ENCODE measurements around the gene LARP6. TPM values are rescaled to one million over a fixed set of nuclear protein-coding genes. Genes with fewer than 3 reads are reported as not detected.

LARP6 gene
- polyA plus RNA-seq, 2 of the 4 experiments (the other 2 are of a cell fraction): 57.2 to 158 TPM

- WGBS (ENCODE audit: missing lambda C conversion rate): 63% methylated on average over 5 of the region's 5 CpGs
- DNase-seq (ENCODE audit: low read depth in 1 of 2, low spot score in 1 of 2) (no peak), FAIRE-seq (no peak), ATAC-seq (no peak)
- ChIA-PET CTCF (interaction anchor here (0.6 to 15.4 kb wide), 6 partner anchors 12 to 112 kb away, joined by 3 to 274 read pairs (median 4); no protein-coding TSS in a partner anchor), POLR2A (interaction anchor here (0.9 kb wide), 1 partner anchor 28 kb away, joined by 3 read pairs; the partner anchor contains the start of gene UACA)
- H3K4me1 ChIP-seq: peaks cover 97% of the 10 kb centered on the region
- no peak overlapping the region for H3K4me3 ChIP-seq
- no peaks in the 10 kb centered on the region for H3K9me3 ChIP-seq
- TF ChIP-seq RARB (CRISPR knock-in tag; IDR thresholded peaks at IDR 0.05) (no peak), E2F6 (IDR thresholded peaks at IDR 0.05; ENCODE audit: borderline replicate concordance, low read depth) (peak; percentile 4; the same call in 1 of the 2 replicates), ZC3H11A (IDR thresholded peaks at IDR 0.05) (no peak), RAD21 (conservative IDR thresholded peaks at IDR 0.05 in 1 of 2, IDR thresholded peaks at IDR 0.05 in 1 of 2) (peak in 1 of 2 experiments; percentile 17; a peak in 1 of 5 replicates)
- H3K4me2 ChIP-seq: peak overlapping the region; percentile 66
- H3K27ac ChIP-seq: peak overlapping the region; percentile 83 to 93
Observed at GRCh38 chr15:70791259-70791658, 62.7 kb downstream of the LARP6 start.

GRCh38 chr15:70789213-70789612 lies 64.7 kb downstream of the LARP6 start:
- CTCF ChIA-PET: interaction anchor here (0.6 to 15.4 kb wide), 8 partner anchors 11 to 1309 kb away, joined by 3 to 274 read pairs (median 4); partner anchors contain the start of gene UACA
- 24% methylated on average over 4 of the region's 4 CpGs for WGBS (ENCODE audit: missing lambda C conversion rate)
- peak overlapping the region; percentile 79 for H3K4me2 ChIP-seq
- H3K4me3 ChIP-seq: no peak overlapping the region
- H3K9me3 ChIP-seq: no peaks in the 10 kb centered on the region
- POLR2A ChIA-PET: interaction anchor here (0.6 to 1.1 kb wide), 4 partner anchors 12 to 892 kb away, joined by 3 to 5 read pairs (median 3); no protein-coding TSS in a partner anchor
- ATAC-seq (peak; percentile 32 to 44; a peak in 5 of 6 replicates), FAIRE-seq (no peak), DNase-seq (ENCODE audit: low read depth in 1 of 2, low spot score in 1 of 2) (peak; percentile 42 to 68)
- H3K27ac ChIP-seq: peak overlapping the region; percentile 83 to 93
- H3K4me1 ChIP-seq: peaks cover 90% of the 10 kb centered on the region
- no peak for TF ChIP-seq HOXB5 (CRISPR knock-in tag; IDR thresholded peaks at IDR 0.05)
- peak; percentile 24 for TF ChIP-seq MAX (IDR thresholded peaks at IDR 0.05)
- peak; percentile 29 to 39; a peak in 3 of 5 replicates for TF ChIP-seq RAD21 (conservative IDR thresholded peaks at IDR 0.05 in 1 of 2, IDR thresholded peaks at IDR 0.05 in 1 of 2)
- TF ChIP-seq, protein P1, sequence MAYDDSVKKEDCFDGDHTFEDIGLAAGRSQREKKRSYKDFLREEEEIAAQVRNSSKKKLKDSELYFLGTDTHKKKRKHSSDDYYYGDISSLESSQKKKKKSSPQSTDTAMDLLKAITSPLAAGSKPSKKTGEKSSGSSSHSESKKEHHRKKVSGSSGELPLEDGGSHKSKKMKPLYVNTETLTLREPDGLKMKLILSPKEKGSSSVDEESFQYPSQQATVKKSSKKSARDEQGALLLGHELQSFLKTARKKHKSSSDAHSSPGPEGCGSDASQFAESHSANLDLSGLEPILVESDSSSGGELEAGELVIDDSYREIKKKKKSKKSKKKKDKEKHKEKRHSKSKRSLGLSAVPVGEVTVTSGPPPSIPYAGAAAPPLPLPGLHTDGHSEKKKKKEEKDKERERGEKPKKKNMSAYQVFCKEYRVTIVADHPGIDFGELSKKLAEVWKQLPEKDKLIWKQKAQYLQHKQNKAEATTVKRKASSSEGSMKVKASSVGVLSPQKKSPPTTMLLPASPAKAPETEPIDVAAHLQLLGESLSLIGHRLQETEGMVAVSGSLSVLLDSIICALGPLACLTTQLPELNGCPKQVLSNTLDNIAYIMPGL (CRISPR knock-in tag; IDR thresholded peaks at IDR 0.05; ENCODE audit: borderline replicate concordance): no peak

DNA sequence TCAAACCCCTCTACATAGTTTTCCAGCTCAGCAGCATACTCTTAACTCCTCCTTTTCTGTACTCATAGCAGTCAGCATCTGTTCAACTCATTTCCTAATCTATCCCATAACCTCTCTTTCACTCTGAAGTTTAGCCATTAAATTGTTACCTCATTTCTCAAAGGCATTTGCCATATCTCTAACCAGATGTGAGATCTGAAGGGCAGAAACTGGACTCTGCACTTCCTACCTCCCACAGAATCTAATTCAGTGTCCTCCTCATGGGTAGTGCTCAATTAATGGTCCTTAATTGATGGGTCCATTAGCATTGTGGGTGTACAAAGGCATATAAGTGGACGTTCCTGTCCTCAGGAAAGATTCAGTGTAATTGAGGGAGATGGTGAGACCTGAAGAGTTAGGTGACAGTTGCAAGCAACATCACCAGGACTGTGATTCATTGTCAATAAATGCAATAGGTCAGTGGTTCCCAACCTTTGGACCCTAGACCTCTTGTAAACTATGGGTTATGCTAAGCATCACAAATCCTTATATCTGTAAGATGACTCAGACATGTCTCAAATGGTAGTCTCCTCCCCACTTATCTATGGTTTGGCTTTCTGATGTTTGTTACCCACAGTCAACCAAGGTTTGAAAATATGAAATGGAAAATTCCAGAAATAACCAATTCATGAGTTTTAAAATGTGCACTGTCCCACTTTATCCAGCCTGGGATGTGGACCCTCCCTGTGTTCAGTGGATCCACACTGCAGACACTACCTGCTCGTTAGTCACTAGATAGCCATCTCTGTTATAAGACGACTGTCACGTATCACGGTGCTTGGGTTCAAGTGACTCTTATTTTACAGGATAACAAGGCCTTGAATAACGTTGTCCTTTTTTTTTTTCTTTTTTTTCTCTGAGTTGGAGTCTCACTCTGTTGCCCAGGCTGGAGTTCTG lies 65.6 kb downstream of the LARP6 start:
- WGBS (ENCODE audit: missing lambda C conversion rate): 2% methylated on average over 6 of the region's 6 CpGs
- Histone ChIP-seq H3K4me3 (no peak overlapping the region; the same call in 2 of the 3 replicates), H3K4me2 (peak overlapping the region; percentile 79), H3K4me1 (peaks cover 90% of the 10 kb centered on the region), H3K27ac (peak overlapping the region; percentile 83 to 93), H3K9me3 (no peaks in the 10 kb centered on the region)
- ATAC-seq (peak; percentile 83 to 85), FAIRE-seq (peak; percentile 99), DNase-seq (ENCODE audit: low read depth in 1 of 2, low spot score in 1 of 2) (peak; percentile 88 to 94)
- CTCF ChIA-PET: interaction anchor here (1.0 to 15.4 kb wide), 9 partner anchors 8 to 86 kb away, joined by 3 to 274 read pairs (median 5); partner anchors contain the start of gene UACA
- POLR2A ChIA-PET: interaction anchor here (0.6 to 1.1 kb wide), 3 partner anchors 13 to 24 kb away, joined by 3 read pairs; no protein-coding TSS in a partner anchor
- TF ChIP-seq RNF2 (IDR thresholded peaks at IDR 0.05; ENCODE audit: borderline replicate concordance, low read depth) (no peak), CBX2 (IDR thresholded peaks at IDR 0.05; ENCODE audit: borderline replicate concordance, low read depth) (no peak), CBX8 (IDR thresholded peaks at IDR 0.05) (no peak), KDM1A (IDR thresholded peaks at IDR 0.05; ENCODE audit: low read depth) (no peak), SMC3 (IDR thresholded peaks at IDR 0.05) (peak; percentile 14; the same call in 1 of the 3 replicates), HEYL (CRISPR knock-in tag; IDR thresholded peaks at IDR 0.05) (no peak), FOXS1 (CRISPR knock-in tag; IDR thresholded peaks at IDR 0.05) (no peak), REST (IDR thresholded peaks at IDR 0.05) (no peak), PHF8 (IDR thresholded peaks at IDR 0.05; ENCODE audit: borderline replicate concordance, low read depth) (no peak), JUNB (IDR thresholded peaks at IDR 0.05) (peak; percentile 98), POLR2A (IDR thresholded peaks at IDR 0.05; ENCODE audit: low read length) (no peak), EHMT2 (IDR thresholded peaks at IDR 0.05; ENCODE audit: low read depth) (no peak), CHD4 (IDR thresholded peaks at IDR 0.05; ENCODE audit: borderline replicate concordance) (no peak)
- TF ChIP-seq, protein P2, sequence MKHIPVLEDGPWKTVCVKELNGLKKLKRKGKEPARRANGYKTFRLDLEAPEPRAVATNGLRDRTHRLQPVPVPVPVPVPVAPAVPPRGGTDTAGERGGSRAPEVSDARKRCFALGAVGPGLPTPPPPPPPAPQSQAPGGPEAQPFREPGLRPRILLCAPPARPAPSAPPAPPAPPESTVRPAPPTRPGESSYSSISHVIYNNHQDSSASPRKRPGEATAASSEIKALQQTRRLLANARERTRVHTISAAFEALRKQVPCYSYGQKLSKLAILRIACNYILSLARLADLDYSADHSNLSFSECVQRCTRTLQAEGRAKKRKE (CRISPR knock-in tag; IDR thresholded peaks at IDR 0.05; ENCODE audit: low read depth): no peak
- TF ChIP-seq, protein P3, sequence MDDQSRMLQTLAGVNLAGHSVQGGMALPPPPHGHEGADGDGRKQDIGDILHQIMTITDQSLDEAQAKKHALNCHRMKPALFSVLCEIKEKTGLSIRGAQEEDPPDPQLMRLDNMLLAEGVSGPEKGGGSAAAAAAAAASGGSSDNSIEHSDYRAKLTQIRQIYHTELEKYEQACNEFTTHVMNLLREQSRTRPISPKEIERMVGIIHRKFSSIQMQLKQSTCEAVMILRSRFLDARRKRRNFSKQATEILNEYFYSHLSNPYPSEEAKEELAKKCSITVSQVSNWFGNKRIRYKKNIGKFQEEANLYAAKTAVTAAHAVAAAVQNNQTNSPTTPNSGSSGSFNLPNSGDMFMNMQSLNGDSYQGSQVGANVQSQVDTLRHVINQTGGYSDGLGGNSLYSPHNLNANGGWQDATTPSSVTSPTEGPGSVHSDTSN (IDR thresholded peaks at IDR 0.05): peak; percentile 78
